SKM-1 treated with dmso at 0.1 percent for 144 hours (cell line): ENCODE data around the gene SLC35B2.

Source experiments
- DNase-seq: peaks from one replicate; lab custom pipeline; 2025; ENCODE audit not compliant: unreplicated experiment; lab: John Stamatoyannopoulos, UW

SLC35B2 gene

DNA sequence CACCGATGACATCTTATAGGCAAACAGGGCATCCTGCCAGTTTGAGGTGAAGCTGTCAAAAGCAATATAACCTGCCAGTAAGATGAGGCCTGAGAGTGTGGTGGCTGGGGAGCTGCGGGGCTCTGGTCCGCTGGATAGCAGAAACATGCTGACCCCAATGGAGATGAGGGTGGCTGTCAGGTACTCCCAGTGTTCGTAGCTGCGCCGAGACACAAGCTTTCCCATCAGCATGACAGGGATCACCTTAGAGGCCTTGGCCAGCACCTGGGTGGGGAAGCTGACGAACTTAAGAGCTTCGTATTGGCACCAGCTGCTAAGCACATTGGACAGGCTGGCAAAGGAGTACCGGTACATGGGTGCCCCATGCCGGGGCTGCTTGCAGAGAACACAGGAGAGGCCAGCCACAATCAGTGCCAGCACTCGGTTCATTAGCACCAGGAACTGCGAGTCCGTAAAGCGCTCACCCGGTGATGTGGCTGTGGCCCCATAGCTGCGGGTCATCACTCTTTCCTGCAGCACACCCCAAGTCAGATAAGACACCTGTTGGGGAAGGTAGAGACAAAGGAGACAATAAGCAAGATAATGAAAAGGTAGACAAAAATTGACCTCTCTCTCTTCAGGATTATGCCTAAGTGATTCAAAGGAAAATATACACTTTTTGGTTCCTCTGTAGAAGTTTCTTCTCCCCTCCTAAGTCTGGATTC lies 2.1 kb downstream of the SLC35B2 start:
- no peak for DNase-seq

GRCh38 chr6:44254191-44255104 lies 2.9 kb downstream of the SLC35B2 start:
- DNase-seq, result no peak

- peak; percentile 19 for DNase-seq
Measured at GRCh38 chr6:44253307-44254101, 3.8 kb downstream of the SLC35B2 start.

- no peak for DNase-seq
Measured at GRCh38 chr6:44251576-44252524, 5.5 kb downstream of the SLC35B2 start.

DNA sequence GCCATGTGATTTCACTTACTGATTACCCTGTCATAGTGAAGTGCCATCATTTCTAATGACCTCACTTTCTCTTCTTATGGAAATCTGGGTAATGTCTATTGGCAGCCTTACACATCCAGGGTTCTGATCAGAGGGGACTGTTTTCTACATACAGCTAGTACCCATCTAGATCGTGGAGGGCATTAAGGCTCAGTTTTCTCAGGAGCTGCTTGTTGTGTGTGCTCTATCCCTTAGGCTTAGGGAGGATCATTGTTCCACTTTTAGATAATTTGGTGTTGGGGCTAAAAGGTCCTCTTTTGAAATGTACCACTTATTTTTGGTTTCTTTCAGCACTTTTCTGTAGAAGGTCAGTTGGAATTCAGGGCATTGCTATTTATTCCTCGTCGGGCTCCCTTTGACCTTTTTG lies 6.6 kb downstream of the SLC35B2 start:
- no peak for DNase-seq

- DNase-seq, result no peak
Measured at GRCh38 chr6:44250067-44250717, 7.1 kb downstream of the SLC35B2 start.

- no peak for DNase-seq
Measured at GRCh38 chr6:44249082-44249748, 8.1 kb downstream of the SLC35B2 start.

GRCh38 chr6:44248579-44248978 lies 8.7 kb downstream of the SLC35B2 start:
- no peak for DNase-seq

DNA sequence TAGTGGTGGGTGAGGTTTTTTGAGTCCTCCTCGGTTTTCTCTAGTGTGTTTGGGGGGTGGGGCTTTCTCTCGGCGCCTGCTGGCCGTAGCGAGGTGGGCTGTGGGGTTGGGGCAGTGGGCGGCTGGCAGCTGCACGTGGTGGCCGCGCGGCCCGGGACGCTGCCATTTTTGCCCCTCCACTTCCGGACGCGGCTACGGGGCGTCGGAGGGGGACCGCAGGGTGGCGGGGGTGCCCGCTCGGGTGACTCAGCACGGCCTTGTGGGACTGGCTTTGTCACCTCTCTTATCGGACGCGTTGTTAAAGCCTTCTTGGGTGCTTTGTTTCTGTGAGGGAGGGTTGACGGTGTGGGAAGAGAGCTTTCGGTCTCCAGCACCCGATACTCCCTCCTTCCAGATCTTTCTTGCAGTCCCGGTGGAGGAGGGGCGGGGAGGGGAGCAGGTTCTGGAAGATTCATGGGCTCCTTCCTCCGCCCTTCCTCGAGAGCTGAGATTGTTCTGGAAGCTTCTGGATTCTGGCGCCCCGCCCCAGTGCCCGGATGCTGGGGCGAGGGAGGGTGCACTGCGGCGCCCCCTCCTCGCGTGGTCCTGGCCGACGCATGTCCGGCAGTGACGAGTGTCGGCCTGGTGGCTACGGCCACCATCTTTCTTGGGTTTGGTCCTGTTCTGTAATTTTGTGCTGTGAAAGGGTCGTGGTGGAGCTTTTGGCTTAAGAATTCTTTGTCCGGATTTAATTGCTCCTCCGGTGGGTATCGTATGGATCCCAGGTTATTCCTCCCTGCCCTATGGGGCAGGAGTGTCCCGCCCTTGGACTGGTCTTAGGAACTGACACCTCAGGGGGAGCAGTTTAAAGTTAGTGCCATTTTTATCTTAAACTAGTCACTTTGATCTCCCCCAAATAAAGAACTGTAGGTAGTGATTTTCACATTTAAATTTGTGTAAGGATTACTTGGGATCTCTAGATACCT lies 9.7 kb downstream of the SLC35B2 start:
- DNase-seq, result peak; percentile 58

DNA sequence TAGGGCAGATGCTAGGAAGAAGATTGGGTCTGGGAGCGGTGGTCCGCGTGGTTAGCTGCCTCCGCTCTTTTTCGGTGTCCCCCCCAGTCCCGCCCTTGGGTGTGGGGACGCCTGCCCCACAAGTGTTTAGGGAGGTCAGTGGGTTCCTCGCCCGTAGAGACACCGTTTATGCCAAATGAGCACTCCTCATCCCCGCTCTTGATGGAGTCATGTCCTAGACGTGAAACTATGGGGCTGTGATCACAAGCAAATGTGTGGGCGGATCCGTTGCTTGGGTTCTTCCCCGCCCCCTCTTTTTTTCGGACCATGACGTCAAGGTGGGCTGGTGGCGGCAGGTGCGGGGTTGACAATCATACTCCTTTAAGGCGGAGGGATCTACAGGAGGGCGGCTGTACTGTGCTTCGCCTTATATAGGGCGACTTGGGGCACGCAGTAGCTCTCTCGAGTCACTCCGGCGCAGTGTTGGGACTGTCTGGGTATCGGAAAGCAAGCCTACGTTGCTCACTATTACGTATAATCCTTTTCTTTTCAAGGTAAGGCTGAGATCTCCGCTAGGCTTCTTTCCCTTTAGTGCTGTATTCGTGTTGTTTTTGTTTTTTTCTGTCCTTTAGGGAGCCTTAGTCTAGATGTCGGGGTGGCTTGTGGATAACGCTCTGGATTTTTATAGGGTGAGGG lies 10.5 kb downstream of the SLC35B2 start, which contains the start of gene HSP90AB1:
Gene HSP90AB1, plus strand, starts transcription at position 439 of the 675 bp plus-strand sequence. CDS start 1,529 bp downstream, outside the sequence.
- peak; percentile 98 for DNase-seq

DNA sequence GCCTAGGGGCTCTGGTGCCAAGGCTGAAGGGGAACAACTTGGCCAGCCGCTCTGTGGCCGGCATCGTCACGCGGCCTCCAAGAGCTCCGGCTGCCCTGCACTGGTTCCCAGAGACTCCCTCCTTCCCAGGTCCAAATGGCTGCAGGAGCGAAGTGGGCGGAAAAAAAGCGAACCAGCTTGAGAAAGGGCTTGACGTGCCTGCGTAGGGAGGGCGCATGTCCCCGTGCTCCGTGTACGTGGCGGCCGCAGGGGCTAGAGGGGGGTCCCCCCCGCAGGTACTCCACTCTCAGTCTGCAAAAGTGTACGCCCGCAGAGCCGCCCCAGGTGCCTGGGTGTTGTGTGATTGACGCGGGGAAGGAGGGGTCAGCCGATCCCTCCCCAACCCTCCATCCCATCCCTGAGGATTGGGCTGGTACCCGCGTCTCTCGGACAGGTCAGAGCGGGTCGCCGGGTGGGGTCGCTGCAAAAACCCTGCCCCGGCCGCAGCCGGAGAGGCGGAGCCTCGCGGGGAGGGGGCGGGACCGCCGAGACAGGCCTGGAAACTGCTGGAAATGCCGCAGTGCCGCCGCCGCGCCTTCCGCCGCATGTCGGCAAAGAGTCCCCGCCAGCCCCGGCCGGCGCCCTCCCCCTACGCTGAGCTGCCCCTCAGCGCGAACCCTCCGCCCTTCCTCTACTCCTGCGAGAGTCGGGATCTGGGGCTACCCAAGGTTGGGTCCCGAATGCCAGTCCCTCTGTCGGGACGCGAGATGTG lies 11.2 kb downstream of the SLC35B2 start:
- DNase-seq, result peak; percentile 57

GRCh38 chr6:44245391-44245911 lies 11.9 kb downstream of the SLC35B2 start:
- DNase-seq, result no peak

GRCh38 chr6:44243345-44243744 lies 14.0 kb downstream of the SLC35B2 start:
- DNase-seq, result no peak

DNA sequence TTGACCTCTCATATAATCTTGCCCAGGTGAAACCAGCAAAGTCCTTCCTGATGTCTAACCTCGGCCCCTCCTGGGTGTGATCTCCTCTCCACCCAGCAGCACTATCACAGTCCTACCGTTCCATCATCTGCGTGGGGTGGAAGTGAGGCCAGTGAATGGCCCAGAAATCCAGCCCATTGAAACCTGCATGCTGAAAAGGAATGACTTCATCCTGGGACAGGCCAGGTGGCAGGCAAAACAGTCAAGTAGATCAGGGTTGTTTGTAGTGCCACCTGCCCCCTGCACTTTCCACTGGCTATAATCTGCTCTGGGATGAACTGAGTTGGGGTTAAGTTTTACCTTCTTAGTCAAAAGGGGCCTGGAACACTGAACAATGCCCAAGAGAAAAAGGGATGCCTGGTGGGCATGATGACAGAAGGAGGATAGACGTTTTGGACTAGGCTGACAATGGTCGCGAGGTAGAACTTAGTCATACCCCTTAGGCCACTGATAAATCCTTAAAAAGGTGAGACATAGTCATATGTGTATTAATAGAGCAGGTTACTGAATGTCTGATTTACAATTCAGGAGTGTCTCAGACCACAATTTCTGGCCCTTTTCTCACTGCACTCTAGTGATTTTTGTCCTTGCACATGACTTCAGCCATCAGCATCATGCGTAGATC lies 18.5 kb downstream of the SLC35B2 start:
- no peak for DNase-seq

GRCh38 chr6:44237813-44238433 lies 19.4 kb downstream of the SLC35B2 start:
- peak; percentile 56 for DNase-seq
